SK-N-SH (cell line): ENCODE measurements around the gene DCAF11. TPM values are rescaled to one million over a fixed set of nuclear protein-coding genes. Genes with fewer than 3 reads are reported as not detected.

Experiments
- CTCF ChIA-PET: fragments of 300-600, 350-600 bp; formaldehyde crosslinking; extraction: SDS; loops from one replicate; lab custom pipeline; 2021; lab: Yijun Ruan, JAX
- POLR2A ChIA-PET: fragments of 350-600 bp; sonication (Branson Sonifier 250); formaldehyde crosslinking; extraction: SDS; loops from one replicate; lab custom pipeline; 2020; ENCODE audit warnings: antibody characterized with exemption, inconsistent platforms; lab: Yijun Ruan, JAX
- DNase-seq: peaks from one replicate; pipeline ENCODE4 v3.0.0; 2012
- H2AFZ ChIP-seq: fragments of 200-600 bp; sonication (generic); 2 replicates; pipeline ENCODE4 v1.8.1; 2016; ENCODE audit warnings: antibody characterized with exemption, mild to moderate bottlenecking, low read depth
- H3F3A ChIP-seq: fragments of 200-600 bp; sonication (generic); replicated peaks from 2 replicates; pipeline ENCODE3; 2016; ENCODE audit warnings: antibody characterized with exemption, mild to moderate bottlenecking; ENCODE audit not compliant: insufficient read depth
- H3K27ac ChIP-seq, 2 experiments: fragments of 200-500 bp in 1 of 2; fragments of 200-600 bp in 1 of 2; sonication (Bioruptor generic) in 1 of 2; sonication (generic), shearing (Covaris generic) in 1 of 2; 2 replicates each; pipeline versions ENCODE4 v1.5.1 to v1.6.1; 2014 to 2016; ENCODE audit warnings: low read depth in 2 of 2, inconsistent platforms in 1 of 2, low read length in 1 of 2, mild to moderate bottlenecking in 1 of 2, mixed read lengths in 1 of 2
- H3K27me3 ChIP-seq: fragments of 200-600 bp; sonication (generic), shearing (Covaris generic); 2 replicates; pipeline ENCODE4 v1.6.1; 2016; ENCODE audit warnings: mixed run types; ENCODE audit not compliant: insufficient read depth
- H3K36me3 ChIP-seq, 2 experiments: fragments of 200-500 bp in 1 of 2; fragments of 200-600 bp in 1 of 2; sonication (Bioruptor generic) in 1 of 2; sonication (generic) in 1 of 2; replicated peaks in 1 of 2; 2 replicates each; pipeline versions ENCODE3 to v1.5.1; 2014 to 2016; ENCODE audit warnings: low read length in 1 of 2, mild to moderate bottlenecking in 1 of 2; ENCODE audit not compliant: insufficient read depth in 2 of 2, control insufficient read depth in 1 of 2
- H3K4me1 ChIP-seq, 2 experiments: fragments of 200-500 bp in 1 of 2; fragments of 200-600 bp in 1 of 2; sonication (Bioruptor generic) in 1 of 2; sonication (generic), shearing (Covaris generic) in 1 of 2; 2 replicates each; pipeline versions ENCODE4 v1.5.1 to v1.6.1; 2014 to 2016; ENCODE audit warnings: low read depth in 1 of 2, low read length in 1 of 2, mixed run types in 1 of 2; ENCODE audit not compliant: insufficient read depth in 2 of 2, control insufficient read depth in 1 of 2
- H3K4me2 ChIP-seq: fragments of 200-600 bp; sonication (generic), shearing (Covaris generic); 2 replicates; pipeline ENCODE4 v1.6.1; 2017; ENCODE audit warnings: mixed run types
- H3K4me3 ChIP-seq, 2 experiments: fragments of 200-500 bp in 1 of 2; fragments of 200-600 bp in 1 of 2; sonication (Bioruptor generic) in 1 of 2; sonication (generic), shearing (Covaris generic) in 1 of 2; 2 replicates each; pipeline versions ENCODE4 v1.5.1 to v1.8.1; 2014 to 2016; ENCODE audit warnings: low read depth in 2 of 2, inconsistent platforms in 1 of 2, low read length in 1 of 2, mild to moderate bottlenecking in 1 of 2, mixed read lengths in 1 of 2, moderate library complexity in 1 of 2
- H3K79me2 ChIP-seq: fragments of 200-600 bp; sonication (generic); 2 replicates; pipeline ENCODE4 v1.8.1; 2017; ENCODE audit warnings: mild to moderate bottlenecking; ENCODE audit not compliant: insufficient read depth
- H3K9ac ChIP-seq: fragments of 200-600 bp; sonication (generic); 2 replicates; pipeline ENCODE4 v1.6.1; 2017; ENCODE audit warnings: mixed run types
- H3K9me2 ChIP-seq: fragments of 200-600 bp; sonication (generic); 2 replicates; pipeline ENCODE4 v1.6.1; 2017; ENCODE audit warnings: mixed run types
- H3K9me3 ChIP-seq: fragments of 200-600 bp; sonication (generic); 2 replicates; pipeline ENCODE4 v1.6.1; 2017; ENCODE audit warnings: mixed run types, mild to moderate bottlenecking, moderate library complexity
- H4K20me1 ChIP-seq: fragments of 200-600 bp; sonication (generic); 2 replicates; pipeline ENCODE4 v1.6.1; 2017; ENCODE audit warnings: mild to moderate bottlenecking, mixed run types; ENCODE audit not compliant: insufficient read depth
- CHD2 ChIP-seq: fragments of 150-350 bp; IDR thresholded peaks from 2 replicates; pipeline ENCODE4 v1.6.1; 2018; ENCODE audit warnings: low read length; ENCODE audit not compliant: partially characterized antibody
- ELF1 ChIP-seq: IDR thresholded peaks from 2 replicates; pipeline ENCODE4 v1.4.0; 2012
- EZH2phosphoT487 ChIP-seq: fragments of 200-600 bp; sonication (generic); IDR thresholded peaks from 2 replicates; pipeline ENCODE4 v1.6.1; 2017; ENCODE audit warnings: low read depth, mixed run types, mild to moderate bottlenecking, antibody characterized with exemption, moderate library complexity, borderline replicate concordance
- FOSL2 ChIP-seq: IDR thresholded peaks from 2 replicates; pipeline ENCODE4 v1.4.0; 2012; ENCODE audit warnings: low read depth, mild to moderate bottlenecking, moderate library complexity, borderline replicate concordance
- FOXM1 ChIP-seq: IDR thresholded peaks from 2 replicates; pipeline ENCODE4 v1.4.0; 2012; ENCODE audit warnings: low read depth, mild to moderate bottlenecking
- GATA2 ChIP-seq: sonication (generic); formaldehyde crosslinking; IDR thresholded peaks from 2 replicates; pipeline ENCODE4 v1.5.0; 2020; ENCODE audit warnings: mild to moderate bottlenecking, missing genetic modification reagents
- JUND ChIP-seq: IDR thresholded peaks from 2 replicates; pipeline ENCODE4 v1.4.0; 2012
- MEF2A ChIP-seq: IDR thresholded peaks from 2 replicates; pipeline ENCODE4 v1.4.0; 2012; ENCODE audit warnings: low read depth, borderline replicate concordance
- RCOR1 ChIP-seq: fragments of 150-350 bp; IDR thresholded peaks from 2 replicates; pipeline ENCODE4 v1.6.1; 2017; ENCODE audit warnings: antibody characterized with exemption, low read length
- RXRA ChIP-seq: IDR thresholded peaks from 2 replicates; pipeline ENCODE4 v1.4.0; 2012; ENCODE audit warnings: low read depth, mild to moderate bottlenecking, borderline replicate concordance
- SIN3A ChIP-seq: IDR thresholded peaks from 2 replicates; pipeline ENCODE4 v1.6.1; 2012; ENCODE audit warnings: low read depth, mild to moderate bottlenecking, low read length, moderate library complexity, borderline replicate concordance
- TAF1 ChIP-seq: IDR thresholded peaks from 2 replicates; pipeline ENCODE4 v1.6.1; 2012; ENCODE audit warnings: low read depth, mild to moderate bottlenecking, low read length, moderate library complexity, borderline replicate concordance
- TCF12 ChIP-seq: IDR thresholded peaks from 2 replicates; pipeline ENCODE4 v1.4.0; 2012
- TEAD4 ChIP-seq: IDR thresholded peaks from 2 replicates; pipeline ENCODE4 v1.4.0; 2012; ENCODE audit warnings: mild to moderate bottlenecking, borderline replicate concordance; ENCODE audit not compliant: insufficient read depth
- YY1 ChIP-seq: IDR thresholded peaks from 2 replicates; pipeline ENCODE4 v1.4.0; 2012; ENCODE audit warnings: low read depth, mild to moderate bottlenecking
- WGBS: methylation state at CpG from one replicate; pipeline ENCODE4 v1.1.6; 2017; ENCODE audit warnings: low lambda C conversion rate; 5-methylcytosine and 5-hydroxymethylcytosine counted together
- polyA plus RNA-seq, 3 experiments: library from polyadenylated mRNA; depleted of rRNA; stranded (reverse); fragments of >200 nt; gene quantifications; 2 replicates each; pipeline ENCODE4 v1.2.3, GENCODE V29; 2012
- TF ChIP-seq, protein P1 (sequence below): IDR thresholded peaks from 2 replicates; pipeline ENCODE4 v1.4.0; 2012; ENCODE audit warnings: low read depth
- TF ChIP-seq, protein P2 (sequence below): IDR thresholded peaks from 2 replicates; pipeline ENCODE4 v1.4.0; 2012; ENCODE audit warnings: low read depth, borderline replicate concordance
- TF ChIP-seq, protein P3 (sequence below): IDR thresholded peaks from 2 replicates; pipeline ENCODE4 v1.4.0; 2012; ENCODE audit warnings: low read depth, borderline replicate concordance
- TF ChIP-seq, protein P4 (sequence below): fragments of 150-350 bp; IDR thresholded peaks from 2 replicates; pipeline ENCODE4 v1.6.1; 2017; ENCODE audit warnings: antibody characterized with exemption, low read length, low read depth, borderline replicate concordance
- TF ChIP-seq, protein P5 (sequence below): fragments of 150-350 bp; IDR thresholded peaks from 2 replicates; pipeline ENCODE4 v1.6.1; 2016; ENCODE audit warnings: mild to moderate bottlenecking, low read depth, low read length

The DCAF11 gene
- polyA plus RNA-seq, 1 of the 3 experiments (the other 2 are of a cell fraction) = 34.6 TPM

DNA sequence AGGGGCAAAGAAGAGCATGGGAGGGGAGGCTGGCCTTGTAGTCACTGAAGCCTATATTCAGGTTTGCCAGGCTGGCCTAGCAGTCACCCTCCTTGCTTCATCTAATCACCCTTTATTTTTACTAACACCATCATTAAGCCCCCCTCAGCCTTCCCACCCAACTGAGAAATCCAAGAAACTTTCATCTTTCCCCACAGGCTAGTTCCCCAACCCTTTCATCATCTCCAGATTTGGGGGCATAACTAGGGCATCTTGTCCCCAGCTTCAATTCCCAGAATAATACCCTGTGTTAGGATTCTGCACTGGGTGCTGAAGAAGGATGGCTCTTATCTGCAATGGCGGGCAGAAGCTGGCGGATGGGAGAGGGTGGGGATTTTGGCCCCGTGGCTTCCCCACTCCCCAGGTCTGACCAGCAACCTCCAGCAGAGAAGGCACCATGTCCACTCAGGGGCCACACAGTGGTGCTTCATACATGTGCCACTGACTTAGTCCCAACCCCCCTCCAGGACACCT is 13.5 kb upstream of the DCAF11 start:
- Histone ChIP-seq H3K4me1 (peaks cover 0 to 3% of the 10 kb centered on the region in 2 experiments; a peak in 1 of 4 replicates), H4K20me1 (no peaks in the 10 kb centered on the region)
- POLR2A ChIA-PET = interaction anchor here (1.0 to 1.1 kb wide), 2 partner anchors 8 to 22 kb away, joined by 3 to 5 read pairs; no protein-coding TSS in a partner anchor
- TF ChIP-seq SIN3A (no peak), TAF1 (no peak), EZH2phosphoT487 (no peak), CHD2 (no peak), TEAD4 (no peak), RCOR1 (no peak), MEF2A (no peak), FOSL2 (no peak), TCF12 (no peak), JUND (no peak), YY1 (no peak), GATA2 (CRISPR knock-in tag) (no peak), ELF1 (no peak), FOXM1 (no peak), RXRA (no peak)
- TF ChIP-seq, protein P1, sequence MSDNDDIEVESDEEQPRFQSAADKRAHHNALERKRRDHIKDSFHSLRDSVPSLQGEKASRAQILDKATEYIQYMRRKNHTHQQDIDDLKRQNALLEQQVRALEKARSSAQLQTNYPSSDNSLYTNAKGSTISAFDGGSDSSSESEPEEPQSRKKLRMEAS = no peak
- TF ChIP-seq, protein P2, sequence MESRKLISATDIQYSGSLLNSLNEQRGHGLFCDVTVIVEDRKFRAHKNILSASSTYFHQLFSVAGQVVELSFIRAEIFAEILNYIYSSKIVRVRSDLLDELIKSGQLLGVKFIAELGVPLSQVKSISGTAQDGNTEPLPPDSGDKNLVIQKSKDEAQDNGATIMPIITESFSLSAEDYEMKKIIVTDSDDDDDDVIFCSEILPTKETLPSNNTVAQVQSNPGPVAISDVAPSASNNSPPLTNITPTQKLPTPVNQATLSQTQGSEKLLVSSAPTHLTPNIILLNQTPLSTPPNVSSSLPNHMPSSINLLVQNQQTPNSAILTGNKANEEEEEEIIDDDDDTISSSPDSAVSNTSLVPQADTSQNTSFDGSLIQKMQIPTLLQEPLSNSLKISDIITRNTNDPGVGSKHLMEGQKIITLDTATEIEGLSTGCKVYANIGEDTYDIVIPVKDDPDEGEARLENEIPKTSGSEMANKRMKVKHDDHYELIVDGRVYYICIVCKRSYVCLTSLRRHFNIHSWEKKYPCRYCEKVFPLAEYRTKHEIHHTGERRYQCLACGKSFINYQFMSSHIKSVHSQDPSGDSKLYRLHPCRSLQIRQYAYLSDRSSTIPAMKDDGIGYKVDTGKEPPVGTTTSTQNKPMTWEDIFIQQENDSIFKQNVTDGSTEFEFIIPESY = no peak
- TF ChIP-seq, protein P3, sequence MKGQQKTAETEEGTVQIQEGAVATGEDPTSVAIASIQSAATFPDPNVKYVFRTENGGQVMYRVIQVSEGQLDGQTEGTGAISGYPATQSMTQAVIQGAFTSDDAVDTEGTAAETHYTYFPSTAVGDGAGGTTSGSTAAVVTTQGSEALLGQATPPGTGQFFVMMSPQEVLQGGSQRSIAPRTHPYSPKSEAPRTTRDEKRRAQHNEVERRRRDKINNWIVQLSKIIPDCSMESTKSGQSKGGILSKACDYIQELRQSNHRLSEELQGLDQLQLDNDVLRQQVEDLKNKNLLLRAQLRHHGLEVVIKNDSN = no peak
- TF ChIP-seq, protein P4, sequence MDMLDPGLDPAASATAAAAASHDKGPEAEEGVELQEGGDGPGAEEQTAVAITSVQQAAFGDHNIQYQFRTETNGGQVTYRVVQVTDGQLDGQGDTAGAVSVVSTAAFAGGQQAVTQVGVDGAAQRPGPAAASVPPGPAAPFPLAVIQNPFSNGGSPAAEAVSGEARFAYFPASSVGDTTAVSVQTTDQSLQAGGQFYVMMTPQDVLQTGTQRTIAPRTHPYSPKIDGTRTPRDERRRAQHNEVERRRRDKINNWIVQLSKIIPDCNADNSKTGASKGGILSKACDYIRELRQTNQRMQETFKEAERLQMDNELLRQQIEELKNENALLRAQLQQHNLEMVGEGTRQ = no peak
- TF ChIP-seq, protein P5, sequence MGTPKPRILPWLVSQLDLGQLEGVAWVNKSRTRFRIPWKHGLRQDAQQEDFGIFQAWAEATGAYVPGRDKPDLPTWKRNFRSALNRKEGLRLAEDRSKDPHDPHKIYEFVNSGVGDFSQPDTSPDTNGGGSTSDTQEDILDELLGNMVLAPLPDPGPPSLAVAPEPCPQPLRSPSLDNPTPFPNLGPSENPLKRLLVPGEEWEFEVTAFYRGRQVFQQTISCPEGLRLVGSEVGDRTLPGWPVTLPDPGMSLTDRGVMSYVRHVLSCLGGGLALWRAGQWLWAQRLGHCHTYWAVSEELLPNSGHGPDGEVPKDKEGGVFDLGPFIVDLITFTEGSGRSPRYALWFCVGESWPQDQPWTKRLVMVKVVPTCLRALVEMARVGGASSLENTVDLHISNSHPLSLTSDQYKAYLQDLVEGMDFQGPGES = no peak
- TF ChIP-seq, all 33 proteins: peak for 0
- Histone ChIP-seq H3K27me3 (no peaks in the 10 kb centered on the region), H3K4me3 (no peak overlapping the region), H3K36me3 (peaks cover 3 to 23% of the 10 kb centered on the region in 2 experiments), H2AFZ (no peak overlapping the region), H3F3A (no peaks in the 10 kb centered on the region), H3K9me2 (no peaks in the 10 kb centered on the region), H3K9me3 (no peaks in the 10 kb centered on the region), H3K4me2 (no peak overlapping the region), H3K79me2 (peaks cover under 1% of the 10 kb centered on the region; the same call in 1 of the 2 replicates), H3K9ac (no peak overlapping the region), H3K27ac (no peak overlapping the region)
- CTCF ChIA-PET = interaction anchor here (0.6 to 25.4 kb wide), 4 partner anchors 5 to 469 kb away, joined by 3 to 1159 read pairs (median 111); partner anchors contain the start of genes CARMIL3, CPNE6 and IRF9
- WGBS = 95% methylated on average over 3 of the region's 3 CpGs
- no peak for DNase-seq
